DMS 273 (cell line): ENCODE measurements around the gene FARSA.
"Not testable (repeated sequence)": the region's sequence is repeated elsewhere in the genome, so short reads cannot be mapped to it uniquely, and the experiment has no call there.

Experiments
- DNase-seq: peaks from one replicate; lab custom pipeline; 2025; ENCODE audit not compliant: unreplicated experiment; lab: John Stamatoyannopoulos, UW

FARSA gene

GRCh38 chr19:12933287-12934072, at the start of gene FARSA:
Gene FARSA, minus strand, starts transcription at chr19:12933711. Its CDS starts 15 bp downstream, at chr19:12933696.
- DNase-seq, result peak; percentile 96

- DNase-seq, result no peak
These were observed 49.6 kb upstream of the FARSA start for GRCh38 chr19:12983091-12983490.

DNA sequence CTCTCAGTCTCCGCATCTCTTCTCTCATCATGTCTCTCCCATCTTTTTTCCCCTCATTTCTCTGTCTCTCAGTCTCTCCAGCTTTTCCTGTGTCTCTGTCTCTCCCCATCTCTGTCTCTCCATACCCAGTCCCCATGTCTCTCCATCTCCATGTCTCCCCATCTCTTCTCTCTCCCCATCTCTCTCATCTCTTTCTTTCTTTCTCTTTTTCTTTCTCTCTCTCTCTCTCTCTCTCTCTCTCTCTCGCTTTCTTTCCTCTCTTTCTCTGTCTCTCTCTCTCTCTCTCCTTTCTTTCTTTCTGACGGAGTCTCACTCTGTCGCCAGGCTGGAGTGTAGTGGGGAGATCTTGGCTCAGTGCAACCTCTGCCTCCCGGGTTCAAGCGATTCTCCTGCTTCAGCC, 49.1 kb upstream of the FARSA start:
- no peak for DNase-seq

DNA sequence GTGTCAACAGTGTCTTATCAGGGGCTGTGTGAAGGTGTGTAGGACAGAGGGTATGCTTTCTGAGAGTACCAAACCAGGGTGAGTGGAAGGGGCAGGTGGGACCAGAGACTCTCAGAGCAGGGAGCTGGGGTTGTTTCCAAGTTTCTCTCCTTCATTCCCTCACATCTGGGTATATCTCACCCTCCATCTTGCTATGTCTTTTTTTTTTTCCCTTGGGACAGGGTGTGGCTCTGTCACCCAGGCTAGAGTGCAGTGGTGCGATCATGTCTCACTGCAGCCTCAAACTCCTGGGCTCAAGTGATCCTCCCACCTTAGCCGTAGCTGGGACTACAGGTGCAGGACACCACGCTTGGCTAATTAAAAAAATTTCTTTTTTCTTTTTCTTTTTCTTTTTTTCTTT, 46.5 kb upstream of the FARSA start:
- DNase-seq, result no peak

- not testable (repeated sequence) for DNase-seq
These were observed 42.6 kb upstream of the FARSA start for GRCh38 chr19:12976109-12976508.

DNA sequence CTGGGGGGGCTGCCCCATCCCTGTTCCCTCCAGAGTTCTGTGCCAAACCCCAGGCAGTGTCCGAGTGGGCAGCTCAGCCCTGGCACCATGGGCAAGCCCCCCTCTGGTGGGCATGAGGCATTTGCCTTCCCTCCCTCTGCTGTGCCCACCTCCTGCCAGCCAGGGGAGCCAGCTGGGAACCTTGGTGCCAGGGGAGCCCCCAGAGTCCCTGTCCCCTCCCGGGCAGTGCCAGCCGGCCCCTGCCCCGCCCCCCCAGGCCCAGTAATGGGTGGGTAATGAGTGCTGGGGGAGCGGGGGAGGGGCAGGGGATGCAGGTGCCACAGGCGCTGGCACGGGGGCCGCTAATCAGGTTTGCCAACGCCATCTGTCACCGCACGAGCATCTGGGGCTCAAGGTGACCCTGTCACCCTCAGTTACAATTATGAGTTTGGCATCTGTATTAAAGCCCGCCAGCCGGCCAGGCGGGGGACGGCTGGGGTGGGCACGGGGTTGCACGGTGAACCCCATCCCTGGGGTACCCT, 41.8 kb upstream of the FARSA start:
- DNase-seq, result peak; percentile 80

- DNase-seq, result peak; percentile 97
These were observed 41.0 kb upstream of the FARSA start for GRCh38 chr19:12974301-12975220.

DNA sequence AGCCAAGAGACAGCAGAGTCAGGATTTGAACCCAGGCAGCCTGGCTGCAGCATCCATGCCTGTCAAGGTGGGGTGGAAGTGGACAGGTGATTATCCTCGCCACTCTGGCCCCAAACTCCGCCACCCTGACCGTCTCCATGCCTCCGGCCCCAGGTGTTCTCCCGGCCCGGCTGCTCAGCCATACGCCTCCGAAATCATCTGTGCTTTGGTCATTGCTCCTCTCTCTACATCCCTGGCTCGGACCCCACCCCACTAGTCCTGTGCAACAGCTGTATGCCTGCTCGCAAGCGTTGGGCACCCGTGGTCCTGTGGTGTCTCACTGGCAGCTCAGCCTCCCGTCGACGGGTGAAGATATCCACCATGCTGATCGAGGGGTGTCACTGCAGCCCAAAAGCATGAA, 39.7 kb upstream of the FARSA start:
- DNase-seq, result no peak

- no peak for DNase-seq
These were observed 36.7 kb upstream of the FARSA start for GRCh38 chr19:12970070-12970820.

DNA sequence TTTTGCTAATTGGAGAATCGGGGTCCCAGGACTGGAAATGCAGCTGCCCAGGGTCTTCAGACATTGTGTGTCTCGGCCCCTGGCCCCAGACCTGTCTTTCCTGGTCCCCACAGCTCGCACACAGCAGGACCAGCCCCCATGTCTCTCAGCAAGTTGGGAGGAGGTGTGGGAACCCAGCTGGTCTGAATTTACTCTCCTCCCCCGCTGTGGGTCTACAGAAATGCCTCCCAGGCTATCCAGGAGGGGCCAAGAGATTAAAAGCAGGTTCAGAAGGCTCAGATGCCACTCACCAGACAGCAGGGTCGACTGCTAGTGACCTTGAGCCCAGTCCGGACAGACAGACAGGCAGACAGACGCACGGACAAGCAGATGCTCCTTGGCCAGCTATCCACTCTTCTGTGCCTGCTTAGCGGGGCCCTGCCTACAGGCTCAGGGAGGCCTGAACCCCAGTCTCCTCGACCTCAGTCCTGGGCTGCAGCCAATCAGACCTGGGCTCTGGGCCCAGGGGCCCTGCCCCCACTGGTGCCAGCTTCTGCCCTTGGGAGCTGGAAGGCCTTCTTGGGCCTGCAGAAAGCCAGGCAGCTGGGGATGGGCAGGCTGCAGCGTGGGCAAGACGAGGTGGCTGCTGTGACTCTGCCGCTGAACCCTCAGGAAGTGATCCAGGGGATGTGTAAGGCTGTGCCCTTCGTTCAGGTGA, 35.9 kb upstream of the FARSA start, which contains the start of gene DAND5:
DAND5 (plus strand) TSS at position 285 of the 697 bp plus-strand sequence; CDS start at position 370, 85 bp downstream.
- peak; percentile 90 for DNase-seq

- DNase-seq, result no peak
These were observed 34.4 kb upstream of the FARSA start for GRCh38 chr19:12967907-12968306.

DNA sequence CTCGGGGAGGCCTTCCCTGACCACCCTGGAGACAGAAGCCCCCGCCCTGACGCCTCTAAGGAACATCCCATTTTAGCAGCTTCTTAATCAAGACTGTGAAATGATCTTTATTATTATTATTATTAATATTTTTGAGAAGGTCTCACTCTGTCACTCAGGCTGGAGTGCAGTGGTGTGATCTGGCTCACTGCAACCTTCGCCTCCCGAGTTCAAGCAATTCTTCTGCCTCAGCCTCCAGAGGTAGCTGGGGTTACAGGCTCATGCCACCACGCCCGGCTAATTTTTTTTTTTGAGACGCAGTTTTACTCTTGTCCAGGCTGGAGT, 32.3 kb upstream of the FARSA start:
- no peak for DNase-seq

DNA sequence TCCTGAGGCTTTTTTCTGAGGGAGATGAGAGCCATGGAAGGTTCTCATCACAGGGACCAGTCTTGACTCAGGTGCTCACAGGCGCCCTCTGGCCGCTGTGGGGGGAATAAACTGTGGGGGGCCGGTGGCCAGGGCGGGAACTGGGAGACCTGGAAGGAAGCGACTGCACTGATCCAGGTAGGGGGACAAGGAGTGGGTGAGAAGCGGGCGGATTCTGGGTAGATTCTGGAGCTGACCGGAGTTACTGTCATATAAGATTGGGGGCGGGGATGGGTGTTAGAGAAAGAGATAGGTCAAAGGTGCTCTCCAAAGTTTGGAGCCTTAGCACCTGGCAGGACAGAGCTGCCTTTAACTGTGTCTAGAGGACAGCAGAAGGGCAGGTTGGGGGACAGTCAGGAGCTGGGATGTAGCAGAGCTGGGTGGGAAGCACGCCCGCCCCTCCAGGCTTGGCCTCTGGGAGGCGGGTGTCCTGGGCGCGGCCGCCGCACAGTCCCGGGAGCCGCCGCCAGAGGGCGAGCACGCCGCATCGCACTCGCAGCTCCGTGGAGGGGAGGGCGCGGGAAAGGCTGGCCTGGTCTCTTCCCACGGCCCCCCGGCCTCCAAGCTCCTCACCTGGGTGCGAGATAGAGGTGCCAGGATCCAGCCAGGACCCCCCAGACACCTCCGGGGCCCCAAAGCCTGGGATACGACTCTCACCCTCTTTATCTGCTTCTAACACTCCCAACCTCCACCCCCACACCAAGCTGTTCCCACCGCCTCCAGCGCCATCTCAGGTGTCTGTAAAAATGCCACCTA, 31.7 kb upstream of the FARSA start:
- peak; percentile 91 for DNase-seq

DNA sequence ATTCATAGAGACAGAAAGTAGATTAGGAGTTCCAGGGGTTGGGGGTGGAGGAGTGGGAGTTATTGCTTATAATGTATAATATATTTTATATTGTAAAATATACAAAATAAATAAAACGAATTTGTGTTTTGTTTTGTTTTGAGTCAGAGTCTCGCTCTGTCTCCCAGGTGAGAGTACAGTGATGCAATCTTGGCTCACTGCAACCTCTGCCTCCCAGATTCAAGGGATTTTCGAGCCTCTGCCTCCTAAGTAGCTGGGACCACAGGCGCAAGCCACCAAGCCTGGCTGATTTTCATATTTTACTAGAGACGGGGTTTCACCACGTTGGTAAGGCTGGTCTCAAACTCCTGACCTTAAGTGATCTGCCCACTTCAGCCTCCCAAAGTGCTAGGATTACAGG, 26.0 kb upstream of the FARSA start:
- DNase-seq, result no peak

DNA sequence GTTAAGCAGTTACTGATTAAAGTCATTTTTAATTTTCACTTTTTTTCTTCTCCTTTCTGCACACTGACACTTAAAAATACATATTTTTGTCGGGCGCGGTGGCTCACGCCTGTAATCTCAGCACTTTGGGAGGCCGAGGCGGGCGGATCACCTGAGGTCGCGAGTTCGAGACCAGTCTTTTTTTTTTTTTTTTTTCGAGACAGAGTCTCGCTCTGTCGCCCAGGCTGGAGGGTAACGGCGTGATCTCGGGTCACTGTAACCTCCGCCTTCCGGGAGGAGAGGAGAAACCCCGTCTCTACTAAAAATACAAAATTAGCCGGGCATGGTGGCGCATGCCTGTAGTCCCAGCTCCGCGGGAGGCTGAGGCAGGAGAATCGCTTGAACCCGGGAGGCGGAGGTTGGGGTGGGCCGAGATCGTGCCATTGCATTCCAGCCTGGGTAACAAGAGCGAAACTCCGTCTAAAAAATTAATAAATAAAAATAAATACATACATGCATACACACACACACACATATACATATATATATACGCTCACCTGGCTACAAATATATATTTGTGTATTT, 24.0 kb upstream of the FARSA start:
- DNase-seq, result not testable (repeated sequence)

- DNase-seq, result peak; percentile 94
These were observed 23.2 kb upstream of the FARSA start, which contains the start of gene GADD45GIP1 for GRCh38 chr19:12956446-12957388. Gene GADD45GIP1, minus strand, starts transcription at chr19:12957223. Its CDS starts 11 bp downstream, at chr19:12957212.

- DNase-seq, result peak; percentile 49
These were observed 22.5 kb upstream of the FARSA start for GRCh38 chr19:12955996-12956395.

GRCh38 chr19:12955575-12955974, 22.1 kb upstream of the FARSA start:
- not testable (repeated sequence) for DNase-seq
